Activated naive CD8-positive, alpha-beta T cell (primary cell): ENCODE measurements around the gene TBC1D1.

Experiments
- H3K27ac Mint-ChIP-seq: one replicate; pipeline ENCODE4 v1.8.0; 2021; ENCODE audit warnings: mixed read lengths
- H3K27me3 Mint-ChIP-seq: one replicate; pipeline ENCODE4 v1.8.0; 2021; ENCODE audit warnings: mixed read lengths
- H3K36me3 Mint-ChIP-seq: one replicate; pipeline ENCODE4 v1.8.0; 2021; ENCODE audit warnings: mixed read lengths
- H3K4me1 Mint-ChIP-seq: one replicate; pipeline ENCODE4 v1.8.0; 2021; ENCODE audit warnings: low read depth, mixed read lengths
- H3K4me3 Mint-ChIP-seq: one replicate; pipeline ENCODE4 v1.8.0; 2021; ENCODE audit warnings: mild to moderate bottlenecking, mixed read lengths
- H3K9me3 Mint-ChIP-seq: one replicate; pipeline ENCODE4 v1.8.0; 2021; ENCODE audit warnings: low read depth, mixed read lengths

Gene TBC1D1

GRCh38 chr4:37995981-37996775, 105.3 kb downstream of the TBC1D1 start:
- Mint-ChIP-seq H3K4me3 (no peak overlapping the region), H3K4me1 (peaks cover 61% of the 10 kb centered on the region), H3K27ac (no peak overlapping the region), H3K36me3 (peaks cover 5% of the 10 kb centered on the region), H3K9me3 (no peaks in the 10 kb centered on the region), H3K27me3 (no peaks in the 10 kb centered on the region)

- H3K27ac Mint-ChIP-seq = no peak overlapping the region
- H3K4me1 Mint-ChIP-seq = peaks cover 68% of the 10 kb centered on the region
- no peaks in the 10 kb centered on the region for H3K27me3 Mint-ChIP-seq
- no peaks in the 10 kb centered on the region for H3K9me3 Mint-ChIP-seq
- no peak overlapping the region for H3K4me3 Mint-ChIP-seq
- H3K36me3 Mint-ChIP-seq = no peaks in the 10 kb centered on the region
Measured at GRCh38 chr4:37998226-37998625, 107.3 kb downstream of the TBC1D1 start.

- Mint-ChIP-seq H3K27ac (peak overlapping the region; percentile 46), H3K4me1 (peaks cover 70% of the 10 kb centered on the region), H3K27me3 (no peaks in the 10 kb centered on the region), H3K4me3 (peak overlapping the region; percentile 51), H3K36me3 (no peaks in the 10 kb centered on the region), H3K9me3 (no peaks in the 10 kb centered on the region)
Measured at GRCh38 chr4:37999000-37999716, 108.3 kb downstream of the TBC1D1 start.

GRCh38 chr4:37999965-38000364, 109.1 kb downstream of the TBC1D1 start:
- Mint-ChIP-seq H3K9me3 (no peaks in the 10 kb centered on the region), H3K27ac (no peak overlapping the region), H3K4me1 (peaks cover 69% of the 10 kb centered on the region), H3K4me3 (no peak overlapping the region), H3K36me3 (no peaks in the 10 kb centered on the region), H3K27me3 (no peaks in the 10 kb centered on the region)

- Mint-ChIP-seq H3K9me3 (no peaks in the 10 kb centered on the region), H3K4me1 (peaks cover 66% of the 10 kb centered on the region), H3K27ac (no peak overlapping the region), H3K27me3 (no peaks in the 10 kb centered on the region), H3K36me3 (peaks cover 4% of the 10 kb centered on the region), H3K4me3 (no peak overlapping the region)
Measured at GRCh38 chr4:38001927-38002326, 111.0 kb downstream of the TBC1D1 start.

GRCh38 chr4:38002451-38003071, 111.7 kb downstream of the TBC1D1 start:
- H3K36me3 Mint-ChIP-seq = peaks cover 5% of the 10 kb centered on the region
- no peaks in the 10 kb centered on the region for H3K9me3 Mint-ChIP-seq
- no peaks in the 10 kb centered on the region for H3K27me3 Mint-ChIP-seq
- peaks cover 64% of the 10 kb centered on the region for H3K4me1 Mint-ChIP-seq
- no peak overlapping the region for H3K4me3 Mint-ChIP-seq
- no peak overlapping the region for H3K27ac Mint-ChIP-seq

- Mint-ChIP-seq H3K9me3 (no peaks in the 10 kb centered on the region), H3K4me1 (peaks cover 63% of the 10 kb centered on the region), H3K4me3 (no peak overlapping the region), H3K27me3 (no peaks in the 10 kb centered on the region), H3K36me3 (peaks cover 6% of the 10 kb centered on the region), H3K27ac (no peak overlapping the region)
Measured at GRCh38 chr4:38003102-38003501, 112.2 kb downstream of the TBC1D1 start.

GRCh38 chr4:38003628-38004027, 112.7 kb downstream of the TBC1D1 start:
- Mint-ChIP-seq H3K9me3 (no peaks in the 10 kb centered on the region), H3K4me1 (peaks cover 60% of the 10 kb centered on the region), H3K27me3 (no peaks in the 10 kb centered on the region), H3K36me3 (peaks cover 6% of the 10 kb centered on the region), H3K27ac (no peak overlapping the region), H3K4me3 (no peak overlapping the region)

- Mint-ChIP-seq H3K4me3 (no peak overlapping the region), H3K27me3 (no peaks in the 10 kb centered on the region), H3K4me1 (peaks cover 56% of the 10 kb centered on the region)
Measured at GRCh38 chr4:38004062-38004461, 113.2 kb downstream of the TBC1D1 start.

GRCh38 chr4:38004887-38005286, 114.0 kb downstream of the TBC1D1 start:
- H3K36me3 Mint-ChIP-seq = peaks cover 6% of the 10 kb centered on the region
- no peaks in the 10 kb centered on the region for H3K9me3 Mint-ChIP-seq
- H3K27me3 Mint-ChIP-seq = no peaks in the 10 kb centered on the region
- peaks cover 49% of the 10 kb centered on the region for H3K4me1 Mint-ChIP-seq
- H3K4me3 Mint-ChIP-seq = no peak overlapping the region
- peak overlapping the region; percentile 64 for H3K27ac Mint-ChIP-seq

More at GRCh38 chr4:38004062-38004461, 113.2 kb downstream of the TBC1D1 start:
- Mint-ChIP-seq H3K9me3 (no peaks in the 10 kb centered on the region), H3K27ac (no peak overlapping the region), H3K36me3 (peaks cover 6% of the 10 kb centered on the region)

- no peaks in the 10 kb centered on the region for H3K9me3 Mint-ChIP-seq
- H3K27ac Mint-ChIP-seq = no peak overlapping the region
- peaks cover 46% of the 10 kb centered on the region for H3K4me1 Mint-ChIP-seq
- H3K4me3 Mint-ChIP-seq = no peak overlapping the region
- H3K36me3 Mint-ChIP-seq = peaks cover 6% of the 10 kb centered on the region
- H3K27me3 Mint-ChIP-seq = no peaks in the 10 kb centered on the region
Measured at GRCh38 chr4:38005637-38006036, 114.8 kb downstream of the TBC1D1 start.

GRCh38 chr4:38007645-38008044, 116.8 kb downstream of the TBC1D1 start:
- H3K27me3 Mint-ChIP-seq = no peaks in the 10 kb centered on the region
- no peak overlapping the region for H3K4me3 Mint-ChIP-seq
- H3K4me1 Mint-ChIP-seq = peaks cover 41% of the 10 kb centered on the region
- no peak overlapping the region for H3K27ac Mint-ChIP-seq
- no peaks in the 10 kb centered on the region for H3K9me3 Mint-ChIP-seq
- peaks cover 6% of the 10 kb centered on the region for H3K36me3 Mint-ChIP-seq

- no peaks in the 10 kb centered on the region for H3K9me3 Mint-ChIP-seq
- H3K27me3 Mint-ChIP-seq = no peaks in the 10 kb centered on the region
- no peak overlapping the region for H3K4me3 Mint-ChIP-seq
- H3K27ac Mint-ChIP-seq = no peak overlapping the region
- H3K36me3 Mint-ChIP-seq = peaks cover 6% of the 10 kb centered on the region
- H3K4me1 Mint-ChIP-seq = peaks cover 33% of the 10 kb centered on the region
Measured at GRCh38 chr4:38008571-38009021, 117.7 kb downstream of the TBC1D1 start.

GRCh38 chr4:38009421-38009820, 118.5 kb downstream of the TBC1D1 start:
- peaks cover 6% of the 10 kb centered on the region for H3K36me3 Mint-ChIP-seq

GRCh38 chr4:38009949-38010348, 119.1 kb downstream of the TBC1D1 start:
- H3K4me3 Mint-ChIP-seq = no peak overlapping the region
- H3K27me3 Mint-ChIP-seq = no peaks in the 10 kb centered on the region
- H3K36me3 Mint-ChIP-seq = peaks cover 7% of the 10 kb centered on the region
- peaks cover 26% of the 10 kb centered on the region for H3K4me1 Mint-ChIP-seq
- no peaks in the 10 kb centered on the region for H3K9me3 Mint-ChIP-seq
- H3K27ac Mint-ChIP-seq = no peak overlapping the region

More at GRCh38 chr4:38009421-38009820, 118.5 kb downstream of the TBC1D1 start:
- no peak overlapping the region for H3K4me3 Mint-ChIP-seq
- no peaks in the 10 kb centered on the region for H3K9me3 Mint-ChIP-seq
- H3K27me3 Mint-ChIP-seq = no peaks in the 10 kb centered on the region
- no peak overlapping the region for H3K27ac Mint-ChIP-seq
- peaks cover 31% of the 10 kb centered on the region for H3K4me1 Mint-ChIP-seq
